ENCODE measurements around the gene CHD1. TPM values are rescaled to one million over a fixed set of nuclear protein-coding genes. Genes with fewer than 3 reads are reported as not detected.

CHD1 gene
- total and polyA plus RNA-seq, 9 of the 15 experiments (the other 6 are each of a cell fraction or from before 2014, with no cell fraction given) = 27.3 to 133 (median 58.7) TPM

DNA sequence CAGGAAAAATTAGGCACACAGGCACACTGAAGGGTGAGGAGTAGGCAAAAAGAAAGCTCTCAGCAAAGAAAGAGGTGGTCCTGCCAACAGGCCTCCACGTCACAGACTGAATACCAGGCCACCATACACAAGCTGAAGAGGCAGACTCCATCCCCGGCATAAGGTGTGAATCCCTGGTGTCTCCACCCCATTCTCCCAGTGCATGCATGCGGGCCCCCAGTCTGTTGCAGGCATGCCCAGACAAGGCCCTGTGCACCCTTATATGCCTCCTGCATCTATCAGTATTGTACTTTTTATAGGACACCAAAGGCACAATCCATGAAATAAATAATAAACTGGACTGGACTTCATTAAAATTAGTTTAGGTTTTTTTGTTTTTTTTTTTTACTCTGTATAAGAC is 82.3 kb downstream of the CHD1 start:
- no peak overlapping the region for H3K4me3 ChIP-seq
- CTCF ChIA-PET (ENCODE audit: low intra/inter-chr PET ratio) = no interaction called here
- no peak overlapping the region for H3K4me2 ChIP-seq (ENCODE audit: insufficient read depth, low read length)
- TF ChIP-seq EHMT2 (IDR thresholded peaks at IDR 0.05) = no peak
- TF ChIP-seq, protein P1, sequence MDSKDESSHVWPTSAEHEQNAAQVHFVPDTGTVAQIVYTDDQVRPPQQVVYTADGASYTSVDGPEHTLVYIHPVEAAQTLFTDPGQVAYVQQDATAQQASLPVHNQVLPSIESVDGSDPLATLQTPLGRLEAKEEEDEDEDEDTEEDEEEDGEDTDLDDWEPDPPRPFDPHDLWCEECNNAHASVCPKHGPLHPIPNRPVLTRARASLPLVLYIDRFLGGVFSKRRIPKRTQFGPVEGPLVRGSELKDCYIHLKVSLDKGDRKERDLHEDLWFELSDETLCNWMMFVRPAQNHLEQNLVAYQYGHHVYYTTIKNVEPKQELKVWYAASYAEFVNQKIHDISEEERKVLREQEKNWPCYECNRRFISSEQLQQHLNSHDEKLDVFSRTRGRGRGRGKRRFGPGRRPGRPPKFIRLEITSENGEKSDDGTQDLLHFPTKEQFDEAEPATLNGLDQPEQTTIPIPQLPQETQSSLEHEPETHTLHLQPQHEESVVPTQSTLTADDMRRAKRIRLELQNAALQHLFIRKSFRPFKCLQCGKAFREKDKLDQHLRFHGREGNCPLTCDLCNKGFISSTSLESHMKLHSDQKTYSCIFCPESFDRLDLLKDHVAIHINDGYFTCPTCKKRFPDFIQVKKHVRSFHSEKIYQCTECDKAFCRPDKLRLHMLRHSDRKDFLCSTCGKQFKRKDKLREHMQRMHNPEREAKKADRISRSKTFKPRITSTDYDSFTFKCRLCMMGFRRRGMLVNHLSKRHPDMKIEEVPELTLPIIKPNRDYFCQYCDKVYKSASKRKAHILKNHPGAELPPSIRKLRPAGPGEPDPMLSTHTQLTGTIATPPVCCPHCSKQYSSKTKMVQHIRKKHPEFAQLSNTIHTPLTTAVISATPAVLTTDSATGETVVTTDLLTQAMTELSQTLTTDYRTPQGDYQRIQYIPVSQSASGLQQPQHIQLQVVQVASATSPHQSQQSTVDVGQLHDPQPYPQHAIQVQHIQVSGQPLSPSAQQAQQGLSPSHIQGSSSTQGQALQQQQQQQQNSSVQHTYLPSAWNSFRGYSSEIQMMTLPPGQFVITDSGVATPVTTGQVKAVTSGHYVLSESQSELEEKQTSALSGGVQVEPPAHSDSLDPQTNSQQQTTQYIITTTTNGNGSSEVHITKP (IDR thresholded peaks at IDR 0.05; ENCODE audit: partially characterized antibody) = no peak
- TF ChIP-seq, protein P2, sequence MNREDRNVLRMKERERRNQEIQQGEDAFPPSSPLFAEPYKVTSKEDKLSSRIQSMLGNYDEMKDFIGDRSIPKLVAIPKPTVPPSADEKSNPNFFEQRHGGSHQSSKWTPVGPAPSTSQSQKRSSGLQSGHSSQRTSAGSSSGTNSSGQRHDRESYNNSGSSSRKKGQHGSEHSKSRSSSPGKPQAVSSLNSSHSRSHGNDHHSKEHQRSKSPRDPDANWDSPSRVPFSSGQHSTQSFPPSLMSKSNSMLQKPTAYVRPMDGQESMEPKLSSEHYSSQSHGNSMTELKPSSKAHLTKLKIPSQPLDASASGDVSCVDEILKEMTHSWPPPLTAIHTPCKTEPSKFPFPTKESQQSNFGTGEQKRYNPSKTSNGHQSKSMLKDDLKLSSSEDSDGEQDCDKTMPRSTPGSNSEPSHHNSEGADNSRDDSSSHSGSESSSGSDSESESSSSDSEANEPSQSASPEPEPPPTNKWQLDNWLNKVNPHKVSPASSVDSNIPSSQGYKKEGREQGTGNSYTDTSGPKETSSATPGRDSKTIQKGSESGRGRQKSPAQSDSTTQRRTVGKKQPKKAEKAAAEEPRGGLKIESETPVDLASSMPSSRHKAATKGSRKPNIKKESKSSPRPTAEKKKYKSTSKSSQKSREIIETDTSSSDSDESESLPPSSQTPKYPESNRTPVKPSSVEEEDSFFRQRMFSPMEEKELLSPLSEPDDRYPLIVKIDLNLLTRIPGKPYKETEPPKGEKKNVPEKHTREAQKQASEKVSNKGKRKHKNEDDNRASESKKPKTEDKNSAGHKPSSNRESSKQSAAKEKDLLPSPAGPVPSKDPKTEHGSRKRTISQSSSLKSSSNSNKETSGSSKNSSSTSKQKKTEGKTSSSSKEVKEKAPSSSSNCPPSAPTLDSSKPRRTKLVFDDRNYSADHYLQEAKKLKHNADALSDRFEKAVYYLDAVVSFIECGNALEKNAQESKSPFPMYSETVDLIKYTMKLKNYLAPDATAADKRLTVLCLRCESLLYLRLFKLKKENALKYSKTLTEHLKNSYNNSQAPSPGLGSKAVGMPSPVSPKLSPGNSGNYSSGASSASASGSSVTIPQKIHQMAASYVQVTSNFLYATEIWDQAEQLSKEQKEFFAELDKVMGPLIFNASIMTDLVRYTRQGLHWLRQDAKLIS (CRISPR knock-in tag; IDR thresholded peaks at IDR 0.05) = no peak
- no peak for TF ChIP-seq MTF1 (CRISPR knock-in tag; IDR thresholded peaks at IDR 0.05; ENCODE audit: borderline replicate concordance)
- TF ChIP-seq ZNF184 (CRISPR knock-in tag; IDR thresholded peaks at IDR 0.05) = no peak
- TF ChIP-seq MED1 (CRISPR knock-in tag; IDR thresholded peaks at IDR 0.05; ENCODE audit: borderline replicate concordance) = no peak
- TF ChIP-seq CEBPG (CRISPR knock-in tag; IDR thresholded peaks at IDR 0.05) = no peak
- TF ChIP-seq CEBPG (tag; conservative IDR thresholded peaks at IDR 0.05 in 1 of 2, IDR thresholded peaks at IDR 0.05 in 1 of 2) = no peak
- no peak for TF ChIP-seq BACH1 (tag; IDR thresholded peaks at IDR 0.05)
- TF ChIP-seq, protein P3, sequence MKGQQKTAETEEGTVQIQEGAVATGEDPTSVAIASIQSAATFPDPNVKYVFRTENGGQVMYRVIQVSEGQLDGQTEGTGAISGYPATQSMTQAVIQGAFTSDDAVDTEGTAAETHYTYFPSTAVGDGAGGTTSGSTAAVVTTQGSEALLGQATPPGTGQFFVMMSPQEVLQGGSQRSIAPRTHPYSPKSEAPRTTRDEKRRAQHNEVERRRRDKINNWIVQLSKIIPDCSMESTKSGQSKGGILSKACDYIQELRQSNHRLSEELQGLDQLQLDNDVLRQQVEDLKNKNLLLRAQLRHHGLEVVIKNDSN (CRISPR knock-in tag; IDR thresholded peaks at IDR 0.05) = no peak
- TF ChIP-seq, protein P4, sequence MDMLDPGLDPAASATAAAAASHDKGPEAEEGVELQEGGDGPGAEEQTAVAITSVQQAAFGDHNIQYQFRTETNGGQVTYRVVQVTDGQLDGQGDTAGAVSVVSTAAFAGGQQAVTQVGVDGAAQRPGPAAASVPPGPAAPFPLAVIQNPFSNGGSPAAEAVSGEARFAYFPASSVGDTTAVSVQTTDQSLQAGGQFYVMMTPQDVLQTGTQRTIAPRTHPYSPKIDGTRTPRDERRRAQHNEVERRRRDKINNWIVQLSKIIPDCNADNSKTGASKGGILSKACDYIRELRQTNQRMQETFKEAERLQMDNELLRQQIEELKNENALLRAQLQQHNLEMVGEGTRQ (CRISPR knock-in tag; IDR thresholded peaks at IDR 0.05) = no peak
- TF ChIP-seq RHOXF2B (CRISPR knock-in tag; conservative IDR thresholded peaks at IDR 0.05) = no peak
- TF ChIP-seq HIVEP1 (CRISPR knock-in tag; IDR thresholded peaks at IDR 0.05) = no peak

More for the DNA sequence above, 82.3 kb downstream of the CHD1 start:
- no peaks in the 10 kb centered on the region for H3K4me1 ChIP-seq (replicated peaks in 1 of 2; ENCODE audit: control insufficient read depth in 2 of 2, insufficient read depth in 2 of 2, low read length in 2 of 2)
- no TSS peak for BruUV-seq (replicated peaks)
- no peak overlapping the region for H3K9ac ChIP-seq (ENCODE audit: insufficient read depth in 1 of 2, low read depth in 2 of 2, low read length in 2 of 2)
- H3K27me3 ChIP-seq (ENCODE audit: control insufficient read depth in 2 of 2, insufficient read depth in 2 of 2, low read length in 2 of 2) = no peaks in the 10 kb centered on the region
- POLR2A ChIA-PET = no interaction called here
- no peaks in the 10 kb centered on the region for H3K36me3 ChIP-seq (ENCODE audit: control insufficient read depth, insufficient read depth, low read length)
- H4K20me1 ChIP-seq (replicated peaks; ENCODE audit: control insufficient read depth, insufficient read depth, low read length) = no peaks in the 10 kb centered on the region
- H3K27ac ChIP-seq (ENCODE audit: extremely low read depth, low read depth, low read length) = no peak overlapping the region
- 7% methylated on average over 3 of the region's 3 CpGs for WGBS (ENCODE audit: insufficient coverage, low coverage, missing lambda C conversion rate)
- no peak overlapping the region for H2AFZ ChIP-seq (ENCODE audit: low read depth, low read length)
- no peak for DNase-seq (ENCODE audit: extremely low read depth in 1 of 4, low spot score in 3 of 4)
- in situ Hi-C loops (cut with MboI) (no loop called here), intact Hi-C loops (cut with micrococcal nuclease) (no loop called here)
- FAIRE-seq = no peak
- no peak for ATAC-seq
- H3K9me1 ChIP-seq (ENCODE audit: control insufficient read depth, insufficient read depth, low read length) = no peaks in the 10 kb centered on the region
- no peaks in the 10 kb centered on the region for H3K79me2 ChIP-seq (ENCODE audit: control insufficient read depth, insufficient read depth, low read length)
- 0 out of 2 replicates have a peak, but pooled peaks cover 4% of the 10 kb centered on the region for H3K9me3 ChIP-seq (replicated peaks; ENCODE audit: control insufficient read depth, insufficient read depth, low read depth, low read length)
